ENCODE measurements around the gene KCTD16.

Gene KCTD16

DNA sequence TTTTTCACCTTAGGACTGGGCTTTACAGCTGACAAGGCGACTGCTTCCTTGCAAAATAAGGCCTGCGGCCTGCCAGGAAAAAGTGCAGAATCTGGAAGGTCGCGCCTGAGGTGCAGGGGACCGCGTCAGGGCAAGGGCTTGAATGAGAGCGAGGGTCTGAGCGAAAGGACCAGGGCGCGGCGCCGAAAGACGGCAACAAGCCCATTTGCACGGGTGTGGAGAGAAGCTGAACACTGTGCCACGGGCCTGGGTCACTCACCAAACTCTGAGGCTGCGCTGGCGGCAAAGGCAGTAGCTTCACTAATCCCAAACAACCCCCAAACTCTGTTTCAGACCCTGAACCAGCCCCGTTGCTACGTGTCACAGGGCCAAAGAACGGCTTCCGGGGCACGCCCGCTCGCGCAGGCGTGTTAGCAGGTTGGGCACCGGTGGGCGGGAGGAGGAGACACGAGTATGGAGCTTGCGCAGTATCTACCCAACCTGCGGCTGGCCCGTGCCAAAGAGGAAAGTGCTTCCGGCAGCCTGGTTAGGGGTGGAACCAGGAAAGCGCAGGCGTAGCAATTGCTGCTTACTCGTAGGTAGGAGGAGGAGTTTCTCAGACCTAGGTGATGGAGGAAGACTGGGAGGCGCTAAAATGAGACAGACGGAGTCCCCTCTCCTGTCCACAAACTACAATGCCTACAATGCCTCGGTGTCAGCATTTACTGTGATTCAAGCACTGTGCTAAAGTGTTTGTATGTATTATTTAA, at the start of gene KCTD16, which contains the start of gene YIPF5:
KCTD16 (plus strand) TSS at position 598 of the 749 bp plus-strand sequence.
YIPF5 (minus strand) TSS at position 384 of the 749 bp plus-strand sequence. CDS start 704 bp downstream, outside the sequence.
- DNase-seq: peak; percentile 88 to 93

DNA sequence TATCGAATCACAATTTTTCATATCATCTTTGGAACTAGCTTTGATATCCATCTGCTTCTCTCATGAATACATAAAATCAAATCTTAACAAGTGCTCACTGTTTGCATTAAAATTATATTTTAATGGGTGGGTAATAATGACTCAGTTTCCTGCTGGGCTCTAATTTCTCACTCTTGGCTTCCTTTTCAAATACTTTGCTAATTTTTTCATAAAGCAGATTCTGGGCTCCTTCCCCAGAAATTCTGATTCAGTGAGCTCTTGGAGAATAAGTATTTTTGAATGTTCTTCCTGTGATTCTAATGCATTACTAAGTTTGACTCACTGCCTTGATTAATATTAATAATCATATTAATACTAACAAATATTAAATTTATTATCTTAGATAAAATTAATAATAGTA, 49.1 kb upstream of the KCTD16 start:
- DNase-seq: no peak

DNA sequence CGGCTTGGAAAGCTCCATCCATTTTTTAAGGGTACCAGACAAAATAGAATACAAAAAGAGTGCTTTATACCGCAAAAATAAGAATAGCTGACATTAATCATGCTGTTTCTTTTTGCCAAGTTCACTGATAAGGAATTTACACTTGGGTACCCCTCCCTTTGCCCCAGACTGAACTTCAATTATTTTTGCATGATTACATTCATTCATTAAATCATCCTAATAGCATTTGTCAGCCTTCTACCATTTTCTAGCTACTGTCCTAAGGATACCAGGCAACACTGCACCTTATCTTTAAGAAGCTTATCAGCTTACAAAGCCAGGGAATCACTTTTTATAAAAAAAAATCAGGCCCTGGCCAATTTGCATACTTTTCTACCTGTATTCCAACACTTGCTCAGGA, 48.6 kb upstream of the KCTD16 start:
- DNase-seq: no peak

DNA sequence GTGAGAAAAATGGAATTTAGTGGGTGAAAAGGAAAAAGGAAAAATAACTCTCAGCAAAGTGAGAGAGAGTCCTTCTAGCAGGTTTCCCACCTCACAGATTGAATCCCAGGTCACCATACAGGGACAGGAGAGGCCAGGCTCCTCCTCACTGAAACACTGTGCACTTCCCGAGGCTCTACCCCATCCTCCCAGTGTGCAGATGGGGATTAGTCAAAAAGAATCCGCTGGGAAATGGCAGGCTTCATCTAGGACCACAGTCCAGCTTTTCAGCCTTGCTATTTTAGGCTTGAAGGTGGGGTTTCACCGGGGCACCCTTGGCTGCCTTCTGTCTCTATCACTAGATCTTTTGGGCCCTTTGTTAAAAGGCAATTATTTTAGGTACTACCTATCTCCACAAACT, 48.0 kb upstream of the KCTD16 start:
- no peak for DNase-seq

DNA sequence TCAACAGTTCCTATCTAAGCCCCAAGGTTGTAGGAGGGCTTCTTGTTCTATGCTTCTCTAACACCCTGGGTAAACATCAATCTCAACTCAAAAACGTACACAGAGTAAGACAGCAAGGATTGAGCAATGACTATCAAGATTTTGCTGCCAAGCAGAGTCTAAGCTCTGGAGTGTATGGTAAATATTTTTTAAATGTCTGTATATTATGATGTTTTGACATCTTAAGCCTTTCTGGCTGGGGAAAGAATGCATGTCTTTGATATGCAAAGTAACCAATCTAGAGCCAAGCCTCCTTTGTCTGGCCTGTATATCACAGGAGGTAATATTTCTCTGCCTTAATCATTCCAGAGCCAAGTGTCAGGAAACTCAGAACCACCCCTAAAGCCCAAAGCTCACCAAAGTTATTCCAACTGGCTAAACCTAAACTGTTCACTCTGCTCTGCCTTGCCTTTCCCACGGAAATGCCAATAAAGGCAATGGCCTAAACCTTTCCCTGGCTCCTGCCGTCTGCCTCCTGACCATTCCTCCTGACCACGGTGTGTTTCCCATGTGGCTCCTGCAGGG, 45.4 kb upstream of the KCTD16 start:
- DNase-seq: no peak

DNA sequence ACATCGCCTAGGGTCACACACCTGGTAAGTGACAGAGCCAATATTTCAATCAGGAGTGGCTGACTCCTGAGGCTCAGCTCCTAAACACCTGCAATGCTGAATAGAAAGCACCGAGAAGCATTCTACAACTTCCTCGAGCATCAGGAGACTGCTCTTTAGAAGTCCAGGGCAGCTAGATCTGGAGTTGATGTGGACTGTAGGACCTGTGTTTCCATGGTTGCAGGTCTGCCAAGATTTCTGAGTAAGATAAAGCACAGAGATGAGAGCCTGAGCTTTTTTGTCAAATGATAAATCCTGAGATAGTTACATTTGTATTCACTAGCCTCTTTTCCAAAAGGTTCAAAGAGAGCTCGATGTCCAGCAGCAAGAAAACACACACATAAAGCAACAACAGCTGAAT, 44.0 kb upstream of the KCTD16 start:
- DNase-seq: no peak

DNA sequence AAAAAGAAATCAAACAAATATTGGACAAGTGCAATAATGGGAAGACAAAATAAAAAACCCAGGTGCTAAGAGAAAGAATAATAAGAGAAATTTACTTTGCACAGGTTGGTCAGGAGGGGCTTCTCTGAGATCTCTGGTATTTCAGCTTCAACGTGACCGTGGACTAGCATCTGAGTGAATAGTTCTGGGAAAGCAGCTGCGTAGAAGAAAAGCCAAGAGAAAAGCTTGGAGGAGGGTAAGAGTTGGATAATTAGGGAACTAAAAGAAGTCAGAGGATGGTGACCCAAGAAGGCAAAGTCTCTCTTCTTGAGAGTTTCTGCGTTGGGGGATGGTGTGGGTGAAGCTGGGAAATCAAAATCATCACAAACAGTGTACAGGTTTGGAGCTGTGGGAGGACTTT, 41.8 kb upstream of the KCTD16 start:
- DNase-seq: no peak

DNA sequence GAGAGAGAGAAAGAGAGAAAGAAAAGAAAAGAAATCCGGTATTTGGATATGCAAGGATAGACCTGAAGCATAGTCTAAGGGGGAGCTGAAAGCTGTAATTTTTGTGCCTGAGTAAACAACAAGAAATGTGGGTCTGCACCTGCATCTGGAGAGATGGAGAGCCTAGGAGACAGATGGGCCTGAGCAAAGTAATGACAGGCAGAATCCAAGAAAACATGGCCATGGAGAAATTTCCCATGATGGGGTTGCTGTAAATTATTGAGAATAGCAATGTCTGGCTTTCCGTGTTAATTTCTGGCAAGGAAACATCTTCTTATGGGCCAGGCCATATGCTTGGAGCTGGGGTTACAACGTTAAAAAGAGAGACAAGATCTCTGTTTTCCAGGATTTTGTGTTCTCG, 40.4 kb upstream of the KCTD16 start:
- DNase-seq: no peak

DNA sequence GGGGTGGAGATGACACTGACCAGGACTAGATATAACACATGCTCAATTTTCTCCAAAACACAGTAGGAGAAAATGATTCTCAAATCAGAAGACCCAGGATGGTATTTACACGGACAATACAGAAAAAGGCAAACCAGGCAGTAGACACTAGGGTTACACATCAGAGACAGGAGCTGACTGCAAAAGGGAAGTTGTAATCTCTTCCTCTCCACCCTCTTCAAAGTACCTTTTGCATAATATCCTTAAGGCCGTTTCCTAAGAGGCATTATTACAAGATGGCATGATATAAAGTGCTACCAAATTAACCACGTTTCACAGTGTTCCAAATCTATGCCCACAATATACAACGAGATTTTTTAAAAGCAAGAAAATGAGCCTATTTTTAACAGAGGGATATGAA, 39.4 kb upstream of the KCTD16 start:
- no peak for DNase-seq

DNA sequence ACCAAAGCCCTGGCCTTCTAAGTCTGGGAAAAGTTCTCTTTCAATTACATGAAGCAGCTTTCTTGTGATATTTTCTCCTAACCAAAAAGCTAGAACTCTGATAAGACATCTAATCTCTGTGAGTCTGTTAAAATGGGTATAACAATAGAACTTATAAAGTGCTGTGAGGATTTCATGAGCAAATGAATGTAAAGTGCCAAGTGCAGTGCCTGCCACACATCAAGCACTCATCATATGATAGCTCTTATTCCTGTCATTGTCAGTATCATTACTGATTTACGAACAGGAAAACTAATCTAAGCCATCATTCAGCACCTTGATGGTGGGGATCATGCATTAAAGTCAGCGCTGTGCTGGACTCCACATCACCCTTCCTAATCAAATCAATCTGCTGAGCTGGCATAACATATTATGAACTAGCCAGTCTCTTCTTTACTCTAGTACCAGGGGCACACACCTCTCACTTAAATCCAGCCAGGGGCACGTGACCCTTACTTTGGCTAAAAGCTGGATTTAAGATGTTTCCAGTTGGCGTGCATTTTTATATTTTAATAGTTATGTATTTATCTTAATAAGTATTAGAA, 37.5 kb upstream of the KCTD16 start:
- no peak for DNase-seq

DNA sequence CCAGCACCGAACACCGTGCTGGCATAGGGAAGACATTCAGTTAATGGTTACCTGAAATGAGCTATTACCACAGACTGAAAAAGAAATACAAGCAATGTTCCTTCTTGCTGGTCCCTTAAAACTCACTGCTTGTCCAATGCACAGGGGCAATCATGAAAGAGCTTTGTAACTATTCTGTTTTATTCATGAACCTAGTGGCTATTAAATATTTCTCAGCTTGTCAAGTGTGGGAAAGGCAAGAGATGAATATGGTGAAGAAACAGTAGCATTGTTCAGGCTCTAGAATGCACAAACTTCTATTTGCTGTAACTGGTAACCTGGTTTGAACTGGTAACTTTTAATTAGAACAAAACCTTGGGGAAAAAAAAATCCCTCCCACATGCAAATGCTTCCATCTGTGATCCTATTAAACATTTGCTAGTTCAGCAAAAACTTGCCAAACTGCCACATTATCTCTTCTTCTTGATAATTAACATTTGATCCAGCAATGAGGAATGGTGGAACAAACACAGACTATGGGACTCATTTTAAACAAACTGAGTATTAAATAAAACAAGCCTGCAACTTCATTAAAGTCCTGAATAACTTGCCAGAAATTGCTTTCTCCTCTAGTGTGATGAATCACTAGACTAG, 36.4 kb upstream of the KCTD16 start:
- DNase-seq: no peak

DNA sequence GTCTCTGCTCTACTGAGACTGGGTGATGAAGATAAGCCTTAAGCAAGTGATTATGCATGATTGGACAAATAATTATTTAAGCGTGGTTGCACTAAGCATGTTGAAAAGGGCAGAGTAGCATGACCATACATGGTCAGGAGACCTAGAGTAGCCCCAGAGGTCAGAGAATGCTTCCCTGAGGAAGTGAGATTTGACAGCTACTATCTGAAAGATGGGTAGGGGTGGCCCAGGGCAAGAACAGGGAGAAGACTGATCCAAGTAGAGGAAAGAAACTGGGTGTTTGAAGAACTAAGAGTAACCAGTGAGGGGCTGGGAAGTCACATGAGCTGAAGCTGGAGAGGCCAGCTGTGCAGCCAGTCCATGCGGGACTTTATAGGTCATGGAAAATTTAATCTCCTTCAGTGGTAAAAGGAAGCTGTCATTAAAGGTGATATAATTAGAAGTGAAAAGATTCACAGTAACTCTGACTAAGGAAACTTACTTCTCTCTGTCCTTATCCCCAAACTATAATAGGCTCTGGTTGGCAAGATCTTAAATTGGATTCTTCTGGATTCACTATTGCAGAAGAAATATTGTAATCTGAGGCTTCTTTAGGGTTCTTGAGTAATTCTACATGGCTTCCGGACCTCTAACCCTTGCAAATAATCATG, 35.4 kb upstream of the KCTD16 start:
- no peak for DNase-seq

DNA sequence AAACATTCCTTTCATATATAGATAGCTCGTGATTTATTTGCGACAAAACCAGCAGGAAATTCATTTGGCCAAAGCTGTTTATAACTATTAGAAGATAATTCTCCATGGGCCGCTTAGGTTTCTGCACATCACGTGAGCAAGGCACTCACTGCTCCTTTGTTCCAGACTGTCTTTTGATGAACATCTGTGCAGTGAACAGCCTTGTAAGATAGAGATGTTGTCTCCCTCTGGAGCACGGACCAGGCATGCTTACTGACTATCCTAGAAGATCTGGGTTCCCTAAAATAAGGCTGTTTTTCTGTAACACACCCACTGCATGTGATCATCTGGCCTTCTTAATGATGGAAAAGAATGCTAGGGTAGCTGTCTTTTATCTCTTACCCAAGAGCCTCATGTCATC, 31.1 kb upstream of the KCTD16 start:
- DNase-seq: no peak

DNA sequence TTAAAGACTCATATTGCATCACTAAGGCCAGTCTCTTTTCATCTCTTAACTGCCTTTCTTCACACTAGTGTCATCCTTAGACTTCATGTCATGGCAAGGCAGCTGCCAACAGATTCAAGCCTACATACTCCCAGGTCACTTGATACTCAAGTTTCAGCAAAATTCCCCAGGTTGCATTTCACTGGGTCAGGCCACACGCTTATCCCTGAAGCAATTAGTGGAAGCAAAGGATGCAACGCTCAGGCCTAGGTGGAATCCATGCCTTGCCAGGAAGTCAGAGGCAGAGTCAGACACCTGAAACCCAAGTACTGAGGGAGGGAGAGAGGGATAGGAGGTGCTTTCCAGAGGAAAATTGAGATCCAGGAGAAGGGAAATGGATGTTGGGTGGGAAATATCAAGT, 29.1 kb upstream of the KCTD16 start:
- no peak for DNase-seq

DNA sequence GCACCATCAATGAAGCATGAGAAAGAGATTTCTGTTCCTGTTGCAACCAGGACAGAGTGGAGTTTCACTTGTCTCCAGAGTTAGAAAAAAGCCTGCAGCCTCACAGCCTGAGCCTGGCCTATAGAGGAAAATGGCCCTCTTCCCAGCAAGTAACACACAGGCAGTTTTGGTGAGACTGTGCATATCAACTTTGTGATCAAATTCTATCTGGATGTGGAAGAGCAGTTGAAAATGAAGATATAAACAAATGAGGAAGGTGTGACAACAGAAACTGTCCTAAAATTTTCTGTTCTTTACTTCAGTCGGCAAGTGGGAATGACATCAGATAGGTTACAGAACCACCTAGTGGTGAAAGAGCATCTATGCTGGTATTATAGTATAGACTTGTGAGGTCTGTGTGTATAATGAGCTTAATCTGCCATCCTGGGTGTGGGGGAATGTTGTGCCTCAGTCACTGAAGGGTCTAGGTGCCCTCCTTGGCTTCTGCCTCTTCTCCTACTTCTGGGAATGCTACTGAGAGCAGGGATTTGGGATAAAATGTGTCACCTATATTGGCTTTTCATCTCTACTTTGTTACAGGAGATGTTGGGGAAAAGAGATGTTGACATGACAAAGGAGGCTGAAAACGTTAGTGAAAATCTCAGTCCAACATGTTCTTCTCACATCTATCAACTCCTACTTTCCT, 28.4 kb upstream of the KCTD16 start:
- DNase-seq: no peak

DNA sequence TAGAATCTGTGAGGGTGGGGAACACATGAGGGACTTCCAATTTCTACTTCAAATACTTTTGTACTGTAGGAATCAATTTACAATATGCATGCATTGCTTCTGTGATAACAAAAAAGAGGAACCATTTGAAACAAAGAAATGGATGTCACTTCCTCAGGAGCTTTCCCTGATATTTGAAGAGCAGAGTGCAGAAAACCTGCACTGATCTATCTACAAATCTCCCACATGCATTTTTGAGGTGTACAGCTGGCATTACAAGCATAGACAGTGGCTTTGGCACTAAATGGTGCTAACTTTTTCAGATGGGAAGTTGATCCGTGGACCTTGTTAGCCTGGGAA, 27.9 kb upstream of the KCTD16 start:
- DNase-seq: no peak

DNA sequence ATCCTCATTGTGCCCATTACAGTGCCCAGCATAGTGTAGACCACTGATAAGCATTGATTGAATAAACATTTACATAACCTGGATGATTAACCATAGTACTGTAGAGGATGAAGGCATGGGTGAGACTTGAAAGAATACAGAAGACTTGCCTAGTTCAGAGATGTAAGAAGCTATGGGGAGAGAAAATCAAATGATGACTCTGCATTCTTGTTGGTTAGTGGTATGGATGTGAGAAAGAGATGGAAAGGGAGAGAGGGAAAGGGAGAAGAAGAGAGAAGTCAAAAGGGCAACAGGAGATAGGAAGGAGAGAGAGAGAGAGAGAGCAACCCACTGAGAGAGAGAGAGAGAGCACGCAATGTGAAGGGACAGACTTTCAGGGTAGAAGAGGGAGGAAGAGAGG, 27.0 kb upstream of the KCTD16 start:
- DNase-seq: no peak

DNA sequence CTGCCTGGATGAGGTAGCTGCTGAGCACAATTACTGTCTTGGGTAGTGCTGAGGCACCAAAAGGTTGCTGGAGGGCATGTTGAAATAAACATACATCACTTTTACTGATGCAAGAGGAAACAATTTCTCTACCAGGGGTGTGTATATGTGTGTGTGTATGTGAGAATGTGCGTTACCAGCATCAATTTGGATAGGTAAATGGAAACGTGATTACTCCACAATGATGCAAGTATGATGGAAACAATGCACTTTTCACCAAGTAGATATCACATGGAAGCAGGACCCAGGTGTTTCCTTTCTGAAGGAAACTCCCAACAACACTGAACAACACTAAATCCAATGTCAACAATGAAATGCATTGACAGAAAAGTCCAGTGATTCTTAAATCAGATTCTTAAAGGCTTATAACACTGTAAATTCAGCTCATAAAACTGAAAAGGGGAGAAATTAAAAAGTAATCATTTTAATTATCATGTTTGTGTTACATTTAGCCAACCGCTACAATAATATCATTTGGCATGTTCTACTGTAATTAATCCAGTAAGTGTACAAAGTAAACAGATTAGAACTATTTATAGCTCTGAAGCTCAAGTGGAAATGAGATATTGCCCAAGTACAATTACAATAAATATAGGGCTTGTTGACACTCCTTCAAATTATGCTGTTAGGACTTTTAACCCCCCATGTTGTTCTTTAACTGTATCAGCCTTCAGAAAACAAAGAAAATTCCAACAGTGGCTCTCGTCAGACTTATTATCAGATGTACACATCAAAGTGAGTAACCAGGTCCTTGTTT, 25.5 kb upstream of the KCTD16 start:
- no peak for DNase-seq

DNA sequence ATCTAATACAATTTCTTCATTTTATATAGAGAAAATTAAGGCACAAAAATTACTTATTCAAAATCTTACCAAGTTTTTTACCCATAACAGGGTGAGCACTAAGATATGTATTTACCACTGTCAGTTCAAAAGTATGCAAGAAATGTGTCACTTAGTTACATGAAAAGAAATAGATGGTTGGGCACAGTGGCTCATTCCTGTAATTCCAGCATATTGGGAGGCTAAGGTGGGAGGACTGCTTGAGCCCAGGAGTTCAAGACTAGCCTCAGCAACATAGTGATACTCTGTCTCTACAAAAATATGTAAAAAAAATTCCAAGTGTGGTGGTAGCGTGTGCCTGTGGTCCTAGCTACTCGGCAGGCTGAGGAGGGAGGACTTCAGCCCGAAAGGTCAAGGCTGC, 19.6 kb upstream of the KCTD16 start:
- DNase-seq: no peak

DNA sequence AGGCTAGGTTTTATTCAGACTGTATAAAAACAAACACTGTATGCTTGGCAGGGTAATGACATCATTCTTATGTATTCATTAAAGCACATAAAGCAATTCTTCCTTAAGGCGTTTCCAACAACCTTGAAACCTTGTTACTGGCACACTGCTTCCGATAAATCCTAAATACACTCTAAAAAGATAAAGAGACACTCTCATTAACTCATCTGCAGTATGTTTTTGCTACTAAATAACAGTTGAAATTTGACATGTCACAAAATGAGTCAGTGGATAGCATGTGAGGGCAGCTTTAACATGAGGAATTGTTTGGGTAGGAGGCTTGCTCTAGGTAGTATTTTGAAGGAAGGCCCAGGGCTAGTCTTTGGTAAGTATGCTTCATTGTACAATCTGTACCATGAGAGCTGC, 13.9 kb upstream of the KCTD16 start:
- DNase-seq: no peak

DNA sequence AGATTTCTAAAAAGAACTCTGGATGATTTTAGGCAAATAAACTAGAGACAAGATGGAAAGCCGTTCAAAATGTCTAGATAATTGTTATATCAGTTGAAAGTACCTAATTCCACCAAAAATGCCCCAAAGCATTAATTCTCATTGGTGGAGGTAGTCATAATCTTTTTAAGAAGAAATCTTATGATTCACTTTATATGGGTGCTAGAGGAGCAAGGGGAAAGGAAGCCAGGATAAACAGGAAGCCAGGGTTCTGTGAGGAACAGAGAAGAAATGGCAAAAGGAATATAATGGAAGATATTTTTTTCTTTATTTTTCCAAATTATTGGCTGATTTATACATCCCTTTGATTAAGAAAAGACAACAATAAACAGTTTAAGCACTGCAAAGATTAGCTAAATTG, 8.0 kb upstream of the KCTD16 start:
- no peak for DNase-seq

DNA sequence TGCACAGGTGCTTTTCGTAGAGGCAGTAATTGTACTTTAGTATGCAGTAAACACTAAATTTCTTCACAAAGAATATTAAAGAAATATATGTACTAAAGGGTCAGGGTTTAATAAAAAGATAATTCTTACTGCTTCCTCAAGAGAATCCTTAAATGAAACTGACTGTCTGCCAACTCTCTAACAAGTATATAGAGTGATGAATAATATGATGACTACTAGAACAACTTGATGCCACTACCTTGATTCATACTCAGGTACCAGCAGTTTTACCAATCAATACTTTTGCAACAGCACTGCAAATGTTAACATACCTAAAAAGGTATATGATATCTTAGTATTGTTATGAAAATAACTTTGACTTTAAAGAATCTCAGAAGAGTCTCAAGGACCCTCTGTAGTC, 4.0 kb upstream of the KCTD16 start:
- no peak for DNase-seq
